Endothelial cell of umbilical vein (primary cell): Measurements from ENCODE around the gene LBR. TPM values are rescaled to one million over a fixed set of nuclear protein-coding genes. Genes with fewer than 3 reads are reported as not detected.

Source experiments
- BruUV-seq: library from RNA; stranded (reverse); fragments of 400-500 nt; replicated peaks from 2 replicates; lab custom pipeline; 2021; lab: Mats Ljungman, UMichigan
- CTCF ChIA-PET: fragments of 300-600, 350-600 bp; sonication (Branson Sonifier 250); formaldehyde crosslinking; loops from one replicate; lab custom pipeline; 2021; ENCODE audit warnings: antibody characterized with exemption, inconsistent platforms; lab: Charles Lee
- POLR2A ChIA-PET: fragments of 300-600, 350-600 bp; sonication (Branson Sonifier 250); formaldehyde crosslinking; loops from one replicate; lab custom pipeline; 2021; ENCODE audit warnings: antibody characterized with exemption, inconsistent platforms; lab: Charles Lee
- DNase-seq: peaks from one replicate; pipeline ENCODE4 v3.0.0-alpha.2; 2011; ENCODE audit warnings: low read depth, low spot score
- FAIRE-seq: peaks from 2 replicates; lab custom pipeline; 2011; peaks lifted over from hg19 to GRCh38; lab: Jason Lieb, UNC
- H2AFZ ChIP-seq: 2 replicates; pipeline ENCODE4 v1.6.0; 2012; ENCODE audit warnings: low read depth, low read length, control low read depth, inconsistent platforms
- H3K27ac ChIP-seq: 2 replicates; pipeline ENCODE4 v1.5.1; 2011; ENCODE audit warnings: low read depth, mild to moderate bottlenecking, control low read depth, low read length, moderate library complexity; ENCODE audit not compliant: insufficient read depth
- H3K27me3 ChIP-seq, 2 experiments: 2 replicates each; pipeline versions ENCODE4 v1.6.0 to v1.6.1; 2011; ENCODE audit warnings: low read length in 2 of 2, mixed read lengths in 1 of 2; ENCODE audit not compliant: control insufficient read depth in 2 of 2, insufficient read depth in 2 of 2
- H3K36me3 ChIP-seq, 2 experiments: 2 replicates in 1 of 2; 3 replicates in 1 of 2; pipeline ENCODE4 v1.5.1; 2011; ENCODE audit warnings: low read length in 2 of 2, mild to moderate bottlenecking in 1 of 2, moderate library complexity in 1 of 2; ENCODE audit not compliant: control insufficient read depth in 2 of 2, insufficient read depth in 2 of 2; ENCODE audit errors: extremely low read depth in 1 of 2
- H3K4me1 ChIP-seq: 3 replicates; pipeline ENCODE4 v1.5.1; 2011; ENCODE audit warnings: mild to moderate bottlenecking, low read length; ENCODE audit not compliant: control insufficient read depth, insufficient read depth; ENCODE audit errors: extremely low read depth
- H3K4me2 ChIP-seq: 2 replicates; pipeline ENCODE4 v1.6.1; 2011; ENCODE audit warnings: low read length, control low read depth, mixed read lengths; ENCODE audit not compliant: insufficient read depth
- H3K4me3 ChIP-seq, 3 experiments: fragments of 200-600 bp in 1 of 3; sonication (generic), shearing (Covaris generic) in 1 of 3; replicated peaks in 1 of 3; 2 replicates each; pipeline ENCODE4 v1.5.1; 2011 to 2016; ENCODE audit warnings: control low read depth in 3 of 3, low read length in 3 of 3, mild to moderate bottlenecking in 2 of 3, inconsistent platforms in 1 of 3, low read depth in 1 of 3, moderate library complexity in 1 of 3; ENCODE audit not compliant: insufficient read depth in 1 of 3
- H3K79me2 ChIP-seq: 2 replicates; pipeline ENCODE4 v1.6.0; 2012; ENCODE audit warnings: low read length, inconsistent platforms; ENCODE audit not compliant: control insufficient read depth, insufficient read depth
- H3K9ac ChIP-seq: replicated peaks from 2 replicates; pipeline ENCODE3; 2011; ENCODE audit warnings: low read length, control low read depth; ENCODE audit not compliant: insufficient read depth; ENCODE audit errors: extremely low read depth
- H3K9me1 ChIP-seq: replicated peaks from 3 replicates; pipeline ENCODE4 v1.6.0; 2011; ENCODE audit warnings: mild to moderate bottlenecking, low read length; ENCODE audit not compliant: control insufficient read depth, insufficient read depth; ENCODE audit errors: extremely low read depth
- H3K9me3 ChIP-seq: replicated peaks from 2 replicates; pipeline ENCODE4 v1.5.1; 2012; ENCODE audit warnings: low read length, inconsistent platforms; ENCODE audit not compliant: control insufficient read depth, insufficient read depth
- H4K20me1 ChIP-seq: replicated peaks from 2 replicates; pipeline ENCODE3; 2011; ENCODE audit warnings: mild to moderate bottlenecking, low read length; ENCODE audit not compliant: control insufficient read depth, insufficient read depth; ENCODE audit errors: extremely low read depth
- CTCF ChIP-seq, 2 donors: IDR thresholded peaks; 1 replicate in 1 of 2; 2 replicates in 1 of 2; pipeline ENCODE4 v1.5.1; 2011; ENCODE audit warnings: low read length in 2 of 2, mild to moderate bottlenecking in 2 of 2, moderate library complexity in 2 of 2, control low read depth in 1 of 2, inconsistent platforms in 1 of 2, low read depth in 1 of 2; ENCODE audit not compliant: insufficient read depth in 1 of 2; ENCODE audit errors: extremely low read depth in 1 of 2
- EZH2 ChIP-seq: IDR thresholded peaks from 2 replicates; pipeline ENCODE4 v1.6.1; 2012; ENCODE audit warnings: borderline replicate concordance, low read depth, mild to moderate bottlenecking, moderate library complexity, low read length, inconsistent platforms; ENCODE audit not compliant: severe bottlenecking
- FOS ChIP-seq: IDR thresholded peaks from 2 replicates; pipeline ENCODE4 v1.6.1; 2011; ENCODE audit warnings: mild to moderate bottlenecking, low read length, moderate library complexity, borderline replicate concordance; ENCODE audit not compliant: insufficient read depth
- GATA2 ChIP-seq: IDR thresholded peaks from 2 replicates; pipeline ENCODE4 v1.7.0; 2011; ENCODE audit warnings: low read depth, mild to moderate bottlenecking, moderate library complexity, mixed read lengths, low read length; ENCODE audit not compliant: insufficient read length, insufficient read depth
- JUN ChIP-seq: IDR thresholded peaks from 2 replicates; pipeline ENCODE4 v1.6.1; 2011; ENCODE audit warnings: borderline replicate concordance, low read depth; ENCODE audit not compliant: insufficient read length, insufficient read depth
- MAX ChIP-seq: IDR thresholded peaks from 2 replicates; pipeline ENCODE4 v1.6.1; 2011; ENCODE audit not compliant: insufficient read depth, insufficient read length
- MYC ChIP-seq: IDR thresholded peaks from one replicate; pipeline ENCODE4 v1.6.1; 2011; ENCODE audit warnings: mild to moderate bottlenecking, low read depth, low read length
- POLR2A ChIP-seq: IDR thresholded peaks from 2 replicates; pipeline ENCODE4 v1.6.1; 2012; ENCODE audit warnings: low read depth, mild to moderate bottlenecking, control low read depth, low read length
- POLR2AphosphoS5 ChIP-seq: IDR thresholded peaks from 2 replicates; pipeline ENCODE4 v1.6.1; 2012; ENCODE audit warnings: low read depth, mild to moderate bottlenecking, control low read depth, low read length, moderate library complexity; ENCODE audit not compliant: insufficient read depth
- dilution Hi-C: fragments of 300-500 bp; cut with MboI; formaldehyde crosslinking; loops from one replicate; pipeline ENCODE4 v1.15.0; 2019; ENCODE audit warnings: low sequenced_read_pairs; ENCODE audit not compliant: extremely low pct_ligation_motif_present
- intact Hi-C: fragments of 100-400 bp; cut with micrococcal nuclease; formaldehyde crosslinking; loops from one replicate; pipeline ENCODE4 v1.10.0; 2022
- polyA plus RNA-seq, 4 experiments: library from polyadenylated mRNA; depleted of rRNA in 3 of 4; stranded (reverse) in 3 of 4; unstranded in 1 of 4; fragments of >200 nt; gene quantifications; 2 replicates each; pipeline versions ENCODE4 v1.2.1 to v1.2.3, GENCODE V29; 2011 to 2012; ENCODE audit warnings: missing spikeins in 1 of 4
- total RNA-seq: library from RNA; stranded (reverse); gene quantifications from 2 replicates; pipeline ENCODE4 v1.2.3, GENCODE V29; 2021

The LBR gene
- total and polyA plus RNA-seq, 2 donors (not counting 3 experiments of a cell fraction or from before 2014, with no cell fraction given), result 53.9 to 119 TPM

- dilution Hi-C loops (no loop called here), intact Hi-C loops (no loop called here)
- FAIRE-seq, result no peak
- Histone ChIP-seq H3K4me3 (no peak overlapping the region), H3K9me3 (no peaks in the 10 kb centered on the region), H3K36me3 (no peaks in the 10 kb centered on the region), H3K27ac (no peak overlapping the region), H3K9me1 (no peaks in the 10 kb centered on the region), H3K4me2 (no peak overlapping the region), H4K20me1 (no peaks in the 10 kb centered on the region), H3K4me1 (no peaks in the 10 kb centered on the region), H2AFZ (no peak overlapping the region), H3K27me3 (peaks cover 0 to under 1% of the 10 kb centered on the region in 2 experiments), H3K9ac (no peak overlapping the region), H3K79me2 (no peaks in the 10 kb centered on the region)
- DNase-seq, result no peak
- no TSS peak for BruUV-seq
- TF ChIP-seq FOS (no peak), EZH2 (no peak), MAX (no peak), CTCF (IDR thresholded peaks at IDR 0.05; ENCODE audit: extremely low read depth in 1 of 2, insufficient read depth in 1 of 2, low read depth in 1 of 2, low read length in 2 of 2) (no peak), MYC (no peak), JUN (no peak), POLR2A (no peak), POLR2AphosphoS5 (no peak), GATA2 (no peak)
- CTCF ChIA-PET, result no interaction called here
- POLR2A ChIA-PET, result no interaction called here
These were observed 56.4 kb downstream of the LBR start for GRCh38 chr1:225371366-225372010.
